Heart left ventricle (tissue), 16 donors: ENCODE data around the gene HAGHL. TPM values are rescaled to one million over a fixed set of nuclear protein-coding genes. Genes with fewer than 3 reads are reported as not detected.
A peak's percentile ranks its signal among the peaks of the same experiment; 100 is the strongest.

Experiments used
- ATAC-seq, 4 donors: fragments of 200-7000 bp; cut with Tn5 transposase; one replicate each; pipeline ENCODE4 v1.9.1; 2020 to 2022; ENCODE audit warnings: moderate library complexity in 4 of 4, mild to moderate bottlenecking in 3 of 4, moderate number of reproducible peaks in 1 of 4
- DNase-seq, 5 donors: peaks; one replicate each; pipeline ENCODE4 v3.0.0-alpha.2; 2020
- H3K27ac ChIP-seq, 12 donors: fragments of 200-600 bp; sonication (generic) in 4 of 12; one replicate each; pipeline versions ENCODE4 v1.5.0 to v1.8.0; 2016 to 2022; ENCODE audit warnings: mild to moderate bottlenecking in 2 of 12
- H3K27me3 ChIP-seq, 9 donors: fragments of 200-600 bp; sonication (generic) in 2 of 9; one replicate each; pipeline versions ENCODE4 v1.5.1 to v1.8.0; 2016 to 2022; ENCODE audit warnings: mild to moderate bottlenecking in 3 of 9
- H3K36me3 ChIP-seq, 9 donors: fragments of 200-600 bp; sonication (generic) in 2 of 9; one replicate each; pipeline versions ENCODE4 v1.5.0 to v1.8.0; 2018 to 2022; ENCODE audit warnings: mild to moderate bottlenecking in 2 of 9
- H3K4me1 ChIP-seq, 12 donors: fragments of 200-600 bp; sonication (generic) in 4 of 12; one replicate each; pipeline versions ENCODE4 v1.5.0 to v1.8.0; 2016 to 2022; ENCODE audit warnings: mild to moderate bottlenecking in 3 of 12
- H3K4me3 ChIP-seq, 12 donors: fragments of 200-600 bp; sonication (generic) in 4 of 12; one replicate each; pipeline versions ENCODE4 v1.5.0 to v1.8.0; 2017 to 2022; ENCODE audit warnings: mild to moderate bottlenecking in 9 of 12, moderate library complexity in 4 of 12
- H3K9me3 ChIP-seq, 12 donors: fragments of 200-600 bp; sonication (generic) in 4 of 12; one replicate each; pipeline versions ENCODE4 v1.5.0 to v1.8.0; 2016 to 2022; ENCODE audit warnings: mild to moderate bottlenecking in 1 of 12
- CTCF ChIP-seq, 12 donors: fragments of 200-600 bp; sonication (generic) in 4 of 12; IDR thresholded peaks; one replicate each; pipeline versions ENCODE4 v1.5.0 to v1.8.0; 2018 to 2022; ENCODE audit warnings: antibody characterized with exemption in 12 of 12, mild to moderate bottlenecking in 5 of 12
- POLR2A ChIP-seq, 2 donors: fragments of 450-650 bp; IDR thresholded peaks; one replicate each; pipeline ENCODE4 v1.6.1; 2017; ENCODE audit warnings: antibody characterized with exemption in 2 of 2, mild to moderate bottlenecking in 2 of 2, moderate library complexity in 2 of 2
- WGBS, 4 donors: extraction: QIAGEN DNeasy Blood & Tissue Kit in 2 of 4; methylation state at CpG; one replicate each; pipeline versions ENCODE4 v1.1.5 to v1.1.7; 2013 to 2018; 5-methylcytosine and 5-hydroxymethylcytosine counted together
- intact Hi-C, 10 donors: fragments of 100-400 bp; cut with DNase I; formaldehyde crosslinking; loops; one replicate each; pipeline versions ENCODE4 v1.11.1 to v1.14.2; 2022
- polyA plus RNA-seq, 2 donors: library from polyadenylated mRNA; stranded (reverse); fragments of 200-250 nt; gene quantifications; one replicate each; pipeline ENCODE4 v1.2.3, GENCODE V29; 2013
- total RNA-seq, 9 donors: library from RNA; depleted of rRNA in 2 of 9; stranded (reverse); fragments of >200 nt in 2 of 9; fragmentation: NEBNext Ultra II Directional in 3 of 9; extraction: Animal tissue kit (Norgen Biotek cat#: 25700) in 3 of 9; gene quantifications; one replicate each; pipeline versions ENCODE4 v1.1.0 to v1.2.4, GENCODE V29; 2016 to 2023
- donor health status: ischemic (EF 13 %, LVEDD 7.1; RV severe dilation, severe dysfunction).
- donor health status: healthy with polysubstance abuse.
- donor health status: DM: no; HTN: yes; CAD: no.
- donor health status: DM: no; HTN: no; CAD: no.
- donor health status: ischemic (EF 25% LVEDD 6.9; RV normal size, moderate dysfunction).
- donor health status: ischemic (EF 25% LVEDD 5.7; RV mildly dilated, moderate dysfunction).
- donor health status: healthy.
- donor health status: DM: yes; HTN: yes; CAD: no.
- donor health status: ischemic (EF 35%, LVEDD 5.7; RV mildly dilated, moderate dysfunction).
- donor health status: nonischemic (EF 11% LVEDD 7.7; RV severe dilation, severe dysfunction).
- donor health status: DM: yes; HTN: yes; CAD: no.
- donor health status: PGD.
- donor health status: ischemic (EF 29% LVEDD 5.4; RV normal size, mild dysfunction).
- donor health status: nonischemic (EF 23%, LVEDD 6.1; RV moderate dilation, normal function).

HAGHL gene
- total and polyA plus RNA-seq, 11 donors, result 5.0 to 44.2 (median 11.9) TPM

GRCh38 chr16:715477-716199 is 11.3 kb upstream of the HAGHL start:
- Histone ChIP-seq H3K36me3 (peaks cover 0 to 4% (median 0%) of the 10 kb centered on the region in 9 donors), H3K27me3 (peaks cover 0 to 28% (median 8%) of the 10 kb centered on the region in 9 donors), H3K9me3 (no peaks in the 10 kb centered on the region), H3K4me3 (peak overlapping the region; percentile 62 to 93 (median 74)), H3K27ac (peak overlapping the region in 8 of 12 donors; percentile 18 to 58 (median 41)), H3K4me1 (peaks cover 0 to 53% (median 33%) of the 10 kb centered on the region in 12 donors)
- DNase-seq, result no peak
- intact Hi-C loops, result loop anchor here in 1 of 10 donors (5.0 kb wide), 1 partner anchor 342 kb away; no protein-coding TSS in a partner anchor
- peak in 2 of 4 donors; percentile 1 to 2 for ATAC-seq
- peak in 3 of 12 donors; percentile 11 to 22 (median 11) for TF ChIP-seq CTCF (IDR thresholded peaks at IDR 0.05)
- peak in 1 of 2 donors; percentile 14 for TF ChIP-seq POLR2A (IDR thresholded peaks at IDR 0.05)
- WGBS, 4 donors, result 1 to 9% (median 2%) methylated on average over 9 to 74 of the region's 74 CpGs

- peaks cover 0 to 22% (median 4%) of the 10 kb centered on the region in 9 donors for H3K27me3 ChIP-seq
- H3K4me1 ChIP-seq, result peaks cover 0 to 56% (median 34%) of the 10 kb centered on the region in 12 donors
- peak overlapping the region in 2 of 12 donors; percentile 37 to 58 for H3K27ac ChIP-seq
- no peak for ATAC-seq
- WGBS, 4 donors, result 19 to 37% (median 30%) methylated on average over 4 to 12 of the region's 12 CpGs
- no peaks in the 10 kb centered on the region for H3K9me3 ChIP-seq
- intact Hi-C loops, result loop anchor here in 1 of 10 donors (5.0 kb wide), 1 partner anchor 341 kb away; no protein-coding TSS in a partner anchor
- peaks cover 0 to 4% (median 0%) of the 10 kb centered on the region in 9 donors for H3K36me3 ChIP-seq
- DNase-seq, result no peak
- peak overlapping the region in 10 of 12 donors; percentile 62 to 93 (median 75) for H3K4me3 ChIP-seq
- TF ChIP-seq POLR2A (IDR thresholded peaks at IDR 0.05) (no peak), CTCF (IDR thresholded peaks at IDR 0.05) (no peak)
These were observed 10.7 kb upstream of the HAGHL start for GRCh38 chr16:716200-716568.

GRCh38 chr16:716768-717325 is 10.1 kb upstream of the HAGHL start:
- Histone ChIP-seq H3K27ac (no peak overlapping the region), H3K9me3 (no peaks in the 10 kb centered on the region), H3K4me1 (peaks cover 4 to 56% (median 40%) of the 10 kb centered on the region in 12 donors), H3K36me3 (peaks cover 0 to 4% (median 0%) of the 10 kb centered on the region in 9 donors), H3K4me3 (peak overlapping the region in 1 of 12 donors; percentile 93), H3K27me3 (peaks cover 0 to 18% (median 0%) of the 10 kb centered on the region in 9 donors)
- DNase-seq (no peak), ATAC-seq (no peak)
- intact Hi-C loops, result loop anchor here in 1 of 10 donors (5.0 kb wide), 1 partner anchor 340 kb away; no protein-coding TSS in a partner anchor
- TF ChIP-seq CTCF (IDR thresholded peaks at IDR 0.05) (no peak), POLR2A (IDR thresholded peaks at IDR 0.05) (no peak)
- 88 to 94% (median 92%) methylated on average over 18 to 29 of the region's 29 CpGs for WGBS, 4 donors
